Neural progenitor cell (in vitro differentiated cells): ENCODE data around the gene IZUMO2. TPM values are rescaled to one million over a fixed set of nuclear protein-coding genes. Genes with fewer than 3 reads are reported as not detected.

Experiments
- DNase-seq: peaks from one replicate; pipeline ENCODE4 v3.0.0-alpha.2; 2016; ENCODE audit warnings: low spot score
- H2AFZ ChIP-seq: fragments of 200-600 bp; sonication (generic); replicated peaks from 2 replicates; pipeline ENCODE4 v1.6.1; 2016; ENCODE audit warnings: antibody characterized with exemption
- H3F3A ChIP-seq: fragments of 200-600 bp; sonication (generic); 2 replicates; pipeline ENCODE4 v1.6.1; 2016; ENCODE audit warnings: antibody characterized with exemption, low read depth
- H3K27ac ChIP-seq: fragments of 200-600 bp; sonication (generic); 2 replicates; pipeline ENCODE4 v1.5.1; 2016; ENCODE audit warnings: mild to moderate bottlenecking
- H3K27me3 ChIP-seq: fragments of 200-600 bp; sonication (generic); 2 replicates; pipeline ENCODE4 v1.6.1; 2016; ENCODE audit warnings: mild to moderate bottlenecking, moderate library complexity
- H3K36me3 ChIP-seq: fragments of 200-600 bp; sonication (generic); 2 replicates; pipeline ENCODE4 v1.5.1; 2016
- H3K4me1 ChIP-seq: fragments of 200-600 bp; sonication (generic); 2 replicates; pipeline ENCODE4 v1.6.1; 2016; ENCODE audit warnings: mixed run types
- H3K4me2 ChIP-seq: fragments of 200-600 bp; sonication (generic); 2 replicates; pipeline ENCODE4 v1.6.1; 2016
- H3K4me3 ChIP-seq: fragments of 200-600 bp; sonication (generic); 2 replicates; pipeline ENCODE4 v1.5.1; 2016
- H3K79me2 ChIP-seq: fragments of 200-600 bp; sonication (generic); 2 replicates; pipeline ENCODE4 v1.6.1; 2016; ENCODE audit warnings: low read depth
- H3K9ac ChIP-seq: fragments of 200-600 bp; sonication (generic); 2 replicates; pipeline ENCODE4 v1.6.1; 2016
- H3K9me3 ChIP-seq: fragments of 200-600 bp; sonication (generic); 2 replicates; pipeline ENCODE4 v1.5.1; 2016; ENCODE audit warnings: low read depth
- H4K20me1 ChIP-seq: fragments of 200-600 bp; sonication (generic); 2 replicates; pipeline ENCODE4 v1.6.1; 2016; ENCODE audit warnings: low read depth
- H3K27ac Mint-ChIP-seq: 3 replicates; pipeline ENCODE4 v1.8.0; 2021; ENCODE audit warnings: mixed read lengths
- H3K27me3 Mint-ChIP-seq: 2 replicates; pipeline ENCODE4 v1.8.0; 2022; ENCODE audit warnings: low read depth, mild to moderate bottlenecking, inconsistent platforms, moderate library complexity, mixed read lengths; ENCODE audit not compliant: insufficient read depth
- H3K36me3 Mint-ChIP-seq: 3 replicates; pipeline ENCODE4 v1.8.0; 2021; ENCODE audit warnings: mixed read lengths
- H3K4me1 Mint-ChIP-seq: 3 replicates; pipeline ENCODE4 v1.8.0; 2021; ENCODE audit warnings: mixed read lengths
- H3K4me3 Mint-ChIP-seq: 3 replicates; pipeline ENCODE4 v1.8.0; 2021; ENCODE audit warnings: mild to moderate bottlenecking, moderate library complexity, mixed read lengths
- H3K9me3 Mint-ChIP-seq: 3 replicates; pipeline ENCODE4 v1.8.0; 2020; ENCODE audit warnings: mixed read lengths
- EZH2 ChIP-seq: fragments of 200-600 bp; sonication (generic); IDR thresholded peaks from 2 replicates; pipeline ENCODE4 v1.6.1; 2017; ENCODE audit warnings: antibody characterized with exemption, mild to moderate bottlenecking, moderate library complexity
- EZH2phosphoT487 ChIP-seq: fragments of 200-600 bp; sonication (generic); IDR thresholded peaks from 2 replicates; pipeline ENCODE4 v1.6.1; 2017; ENCODE audit warnings: antibody characterized with exemption
- total RNA-seq: library from RNA; depleted of rRNA; stranded (reverse); fragments of >200 nt; gene quantifications from 2 replicates; pipeline ENCODE4 v1.2.3, GENCODE V29; 2015; ENCODE audit warnings: low replicate concordance
- TF ChIP-seq, protein P1 (sequence below): fragments of 200-600 bp; sonication (generic); IDR thresholded peaks from 2 replicates; pipeline ENCODE4 v1.5.1; 2017; ENCODE audit warnings: antibody characterized with exemption, mild to moderate bottlenecking

IZUMO2 gene
- total RNA-seq, 1 donor from 2014 or later = not detected

DNA sequence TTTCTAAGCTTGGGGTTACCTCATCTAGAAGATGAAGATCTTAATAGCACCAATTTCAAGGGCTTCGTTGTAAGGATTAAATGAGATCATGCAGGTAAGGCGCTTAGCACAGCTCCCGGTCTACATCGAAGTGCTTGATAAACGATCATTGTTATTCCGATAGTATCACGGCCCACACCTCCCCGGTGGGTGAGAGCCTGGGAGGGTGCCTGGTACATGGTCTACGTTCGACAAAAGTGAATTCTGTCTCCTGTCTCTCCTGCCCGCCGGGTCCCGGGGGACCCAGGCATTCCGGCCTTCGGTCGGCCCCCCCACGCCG is 39.8 kb upstream of the IZUMO2 start:
- no peaks in the 10 kb centered on the region for H3K79me2 ChIP-seq
- no peak overlapping the region for H3K27ac ChIP-seq
- H3K9ac ChIP-seq = no peak overlapping the region
- Mint-ChIP-seq H3K27me3 (peaks cover 37% of the 10 kb centered on the region), H3K9me3 (no peaks in the 10 kb centered on the region), H3K4me1 (peaks cover 18% of the 10 kb centered on the region), H3K4me3 (peak overlapping the region; percentile 69), H3K27ac (no peak overlapping the region), H3K36me3 (no peaks in the 10 kb centered on the region)
- peaks cover 6% of the 10 kb centered on the region for H4K20me1 ChIP-seq
- no peaks in the 10 kb centered on the region for H3K9me3 ChIP-seq
- peaks cover 75% of the 10 kb centered on the region for H3K27me3 ChIP-seq
- no peaks in the 10 kb centered on the region for H3K36me3 ChIP-seq
- DNase-seq = no peak
- peak overlapping the region; percentile 79 for H3K4me2 ChIP-seq
- peak overlapping the region; percentile 54 for H3K4me3 ChIP-seq
- TF ChIP-seq, protein P1, sequence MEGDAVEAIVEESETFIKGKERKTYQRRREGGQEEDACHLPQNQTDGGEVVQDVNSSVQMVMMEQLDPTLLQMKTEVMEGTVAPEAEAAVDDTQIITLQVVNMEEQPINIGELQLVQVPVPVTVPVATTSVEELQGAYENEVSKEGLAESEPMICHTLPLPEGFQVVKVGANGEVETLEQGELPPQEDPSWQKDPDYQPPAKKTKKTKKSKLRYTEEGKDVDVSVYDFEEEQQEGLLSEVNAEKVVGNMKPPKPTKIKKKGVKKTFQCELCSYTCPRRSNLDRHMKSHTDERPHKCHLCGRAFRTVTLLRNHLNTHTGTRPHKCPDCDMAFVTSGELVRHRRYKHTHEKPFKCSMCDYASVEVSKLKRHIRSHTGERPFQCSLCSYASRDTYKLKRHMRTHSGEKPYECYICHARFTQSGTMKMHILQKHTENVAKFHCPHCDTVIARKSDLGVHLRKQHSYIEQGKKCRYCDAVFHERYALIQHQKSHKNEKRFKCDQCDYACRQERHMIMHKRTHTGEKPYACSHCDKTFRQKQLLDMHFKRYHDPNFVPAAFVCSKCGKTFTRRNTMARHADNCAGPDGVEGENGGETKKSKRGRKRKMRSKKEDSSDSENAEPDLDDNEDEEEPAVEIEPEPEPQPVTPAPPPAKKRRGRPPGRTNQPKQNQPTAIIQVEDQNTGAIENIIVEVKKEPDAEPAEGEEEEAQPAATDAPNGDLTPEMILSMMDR = no peak
- no peak for TF ChIP-seq EZH2phosphoT487
- TF ChIP-seq EZH2 = no peak
- H3K4me1 ChIP-seq = peaks cover 5% of the 10 kb centered on the region
- H2AFZ ChIP-seq = no peak overlapping the region
- H3F3A ChIP-seq = peaks cover 17% of the 10 kb centered on the region

DNA sequence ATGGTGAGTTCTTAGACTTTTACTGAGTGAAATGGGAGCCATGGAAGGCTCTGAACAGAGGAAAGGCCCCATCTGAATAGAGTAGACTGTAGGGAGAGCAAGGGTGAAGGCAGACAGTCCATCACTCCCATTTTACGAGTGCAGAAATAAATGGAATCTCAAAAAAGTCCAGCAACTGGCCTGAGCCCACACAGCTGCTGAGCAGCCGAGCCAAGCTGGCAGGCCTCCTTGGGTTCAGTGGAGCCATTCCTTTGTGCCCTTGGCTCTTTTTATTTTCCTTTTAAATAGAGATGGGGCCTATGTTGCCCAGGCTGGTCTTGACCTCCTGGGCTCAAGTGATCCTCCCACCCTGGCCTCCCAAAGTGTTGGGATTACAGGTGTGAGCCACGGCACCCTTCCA is 39.3 kb upstream of the IZUMO2 start:
- H3K27me3 ChIP-seq = peaks cover 79% of the 10 kb centered on the region
- no peaks in the 10 kb centered on the region for H3K36me3 ChIP-seq
- H3K9ac ChIP-seq = no peak overlapping the region
- peaks cover 5% of the 10 kb centered on the region for H3K4me1 ChIP-seq
- no peak overlapping the region for H3K4me3 ChIP-seq
- peak overlapping the region; percentile 69 for H3K4me3 Mint-ChIP-seq
- no peak for DNase-seq
- no peaks in the 10 kb centered on the region for H3K36me3 Mint-ChIP-seq
- H3K9me3 Mint-ChIP-seq = no peaks in the 10 kb centered on the region
- H3K27me3 Mint-ChIP-seq = peaks cover 37% of the 10 kb centered on the region
- no peak overlapping the region for H2AFZ ChIP-seq
- no peak overlapping the region for H3K27ac ChIP-seq
- H3K4me2 ChIP-seq = no peak overlapping the region
- H3F3A ChIP-seq = peaks cover 17% of the 10 kb centered on the region
- no peaks in the 10 kb centered on the region for H3K79me2 ChIP-seq
- TF ChIP-seq EZH2 (no peak), EZH2phosphoT487 (no peak)
- TF ChIP-seq, protein P1 = no peak
- no peak overlapping the region for H3K27ac Mint-ChIP-seq
- peaks cover 18% of the 10 kb centered on the region for H3K4me1 Mint-ChIP-seq
- no peaks in the 10 kb centered on the region for H3K9me3 ChIP-seq
- H4K20me1 ChIP-seq = peaks cover 6% of the 10 kb centered on the region

DNA sequence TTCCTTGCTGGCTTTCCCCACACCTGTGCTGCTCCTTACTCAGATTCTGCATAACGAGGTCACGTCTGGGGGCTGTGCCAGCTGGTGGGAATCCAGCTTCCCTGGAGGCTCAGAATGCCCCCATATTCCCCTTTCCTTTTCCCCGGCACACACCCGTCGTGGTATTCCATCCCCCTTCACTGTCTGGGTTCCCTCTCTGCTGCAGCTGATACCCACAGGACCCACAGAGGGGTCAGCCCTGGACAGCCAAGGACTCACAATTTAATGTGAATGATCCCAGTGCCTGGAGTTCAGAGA is 36.1 kb upstream of the IZUMO2 start:
- Histone ChIP-seq H3K27me3 (peaks cover 87% of the 10 kb centered on the region), H4K20me1 (peaks cover 2% of the 10 kb centered on the region), H3K4me2 (no peak overlapping the region), H3F3A (peaks cover 1% of the 10 kb centered on the region), H3K9me3 (no peaks in the 10 kb centered on the region), H3K4me1 (no peaks in the 10 kb centered on the region), H3K79me2 (no peaks in the 10 kb centered on the region), H2AFZ (no peak overlapping the region), H3K9ac (no peak overlapping the region), H3K36me3 (no peaks in the 10 kb centered on the region), H3K27ac (no peak overlapping the region), H3K4me3 (no peak overlapping the region)
- Mint-ChIP-seq H3K27ac (no peak overlapping the region), H3K36me3 (no peaks in the 10 kb centered on the region), H3K27me3 (peaks cover 29% of the 10 kb centered on the region), H3K9me3 (no peaks in the 10 kb centered on the region), H3K4me1 (peaks cover 9% of the 10 kb centered on the region), H3K4me3 (no peak overlapping the region)
- TF ChIP-seq EZH2 (no peak), EZH2phosphoT487 (no peak)
- TF ChIP-seq, protein P1 = no peak
- DNase-seq = no peak
